HG03439 (cell line): ENCODE data around the gene UGT1A4.
"Not testable (repeated sequence)": the region's sequence is repeated elsewhere in the genome, so short reads cannot be mapped to it uniquely, and the experiment has no call there.

ENCODE experiments used
- ATAC-seq: cut with Tn5 transposase; IDR thresholded peaks from one replicate; pipeline ENCODE4 v1.9.1; 2021; ENCODE audit warnings: mild to moderate bottlenecking, moderate library complexity; ENCODE audit not compliant: unreplicated experiment

The UGT1A4 gene

GRCh38 chr2:233699424-233700027 is 19.0 kb upstream of the UGT1A4 start:
- ATAC-seq, result no peak

- no peak for ATAC-seq
These were observed 18.4 kb upstream of the UGT1A4 start for GRCh38 chr2:233700028-233700635.

GRCh38 chr2:233700842-233701241 is 17.7 kb upstream of the UGT1A4 start:
- ATAC-seq, result not testable (repeated sequence)

GRCh38 chr2:233702238-233702637 is 16.3 kb upstream of the UGT1A4 start:
- ATAC-seq, result no peak

- no peak for ATAC-seq
These were observed 12.5 kb upstream of the UGT1A4 start for GRCh38 chr2:233705911-233706506.

GRCh38 chr2:233706720-233707119 is 11.8 kb upstream of the UGT1A4 start:
- no peak for ATAC-seq

GRCh38 chr2:233707940-233708644 is 10.4 kb upstream of the UGT1A4 start:
- no peak for ATAC-seq

GRCh38 chr2:233708942-233709341 is 9.6 kb upstream of the UGT1A4 start:
- no peak for ATAC-seq

- peak; percentile 69 for ATAC-seq
These were observed 7.1 kb upstream of the UGT1A4 start for GRCh38 chr2:233711312-233712008.

GRCh38 chr2:233712611-233713261 is 5.8 kb upstream of the UGT1A4 start, which contains the start of gene UGT1A5:
Gene UGT1A5 (plus strand): TSS chr2:233712907. CDS start chr2:233712992, 85 bp downstream.
- ATAC-seq, result no peak

- no peak for ATAC-seq
These were observed 5.3 kb upstream of the UGT1A4 start for GRCh38 chr2:233713262-233713615.

- no peak for ATAC-seq
These were observed 4.4 kb upstream of the UGT1A4 start for GRCh38 chr2:233714121-233714520.

- no peak for ATAC-seq
These were observed 10.3 kb downstream of the UGT1A4 start, which contains the start of gene UGT1A3 for GRCh38 chr2:233728723-233729301. Gene UGT1A3 (plus strand): TSS chr2:233729042. CDS start chr2:233729127, 85 bp downstream.

- ATAC-seq, result not testable (repeated sequence)
These were observed 18.5 kb downstream of the UGT1A4 start for GRCh38 chr2:233736868-233737653.

GRCh38 chr2:233740870-233741269 is 22.3 kb downstream of the UGT1A4 start:
- ATAC-seq, result no peak

- ATAC-seq, result no peak
These were observed 25.1 kb downstream of the UGT1A4 start for GRCh38 chr2:233743464-233744259.

- ATAC-seq, result no peak
These were observed 26.7 kb downstream of the UGT1A4 start for GRCh38 chr2:233745073-233745755.

GRCh38 chr2:233745838-233746237 is 27.3 kb downstream of the UGT1A4 start:
- not testable (repeated sequence) for ATAC-seq
